Pulmonary artery endothelial cell (primary cell): ENCODE results near the gene USP2. TPM values are rescaled to one million over a fixed set of nuclear protein-coding genes. Genes with fewer than 3 reads are reported as not detected.
"Not testable (repeated sequence)": the region's sequence is repeated elsewhere in the genome, so short reads cannot be mapped to it uniquely, and the experiment has no call there.

Experiments
- DNase-seq: peaks from one replicate; pipeline ENCODE4 v3.0.0-alpha.2; 2011; ENCODE audit warnings: low read depth, low spot score
- total RNA-seq: library from RNA; depleted of rRNA; stranded (reverse); fragments of >200 nt; gene quantifications from 2 replicates; pipeline ENCODE4 v1.2.3, GENCODE V29; 2014

USP2 gene
- total RNA-seq, 1 donor from 2014 or later: 0.13 TPM

GRCh38 chr11:119414734-119415133 lies 33.2 kb upstream of the USP2 start:
- DNase-seq: no peak

- DNase-seq: no peak
Observed at GRCh38 chr11:119414321-119414720, 32.8 kb upstream of the USP2 start.

GRCh38 chr11:119412072-119412471 lies 30.6 kb upstream of the USP2 start:
- DNase-seq: no peak

- no peak for DNase-seq
Observed at GRCh38 chr11:119410501-119410900, 29.0 kb upstream of the USP2 start.

GRCh38 chr11:119409731-119410130 lies 28.2 kb upstream of the USP2 start:
- no peak for DNase-seq

GRCh38 chr11:119406005-119406404 lies 24.5 kb upstream of the USP2 start:
- DNase-seq: no peak

- not testable (repeated sequence) for DNase-seq
Observed at GRCh38 chr11:119405448-119405847, 24.0 kb upstream of the USP2 start.

- no peak for DNase-seq
Observed at GRCh38 chr11:119404872-119405271, 23.4 kb upstream of the USP2 start.

- no peak for DNase-seq
Observed at GRCh38 chr11:119403021-119403420, 21.5 kb upstream of the USP2 start.

GRCh38 chr11:119402470-119402869 lies 21.0 kb upstream of the USP2 start:
- DNase-seq: no peak

GRCh38 chr11:119400860-119401259 lies 19.4 kb upstream of the USP2 start:
- no peak for DNase-seq

GRCh38 chr11:119397740-119398139 lies 16.2 kb upstream of the USP2 start:
- DNase-seq: no peak

GRCh38 chr11:119396835-119397234 lies 15.3 kb upstream of the USP2 start:
- no peak for DNase-seq

- no peak for DNase-seq
Observed at GRCh38 chr11:119391275-119391674, 9.8 kb upstream of the USP2 start.

GRCh38 chr11:119389611-119390254 lies 8.2 kb upstream of the USP2 start:
- DNase-seq: no peak

GRCh38 chr11:119388103-119388502 lies 6.6 kb upstream of the USP2 start:
- no peak for DNase-seq

GRCh38 chr11:119384332-119384731 lies 2.8 kb upstream of the USP2 start:
- no peak for DNase-seq

GRCh38 chr11:119382513-119382912 lies 1.0 kb upstream of the USP2 start:
- not testable (repeated sequence) for DNase-seq

- no peak for DNase-seq
Observed at GRCh38 chr11:119382101-119382500, 611 bp upstream of the USP2 start.

GRCh38 chr11:119380827-119381180 lies 686 bp downstream of the USP2 start:
- DNase-seq: no peak

- DNase-seq: no peak
Observed at GRCh38 chr11:119380160-119380826, 1.2 kb downstream of the USP2 start.

GRCh38 chr11:119378851-119379465 lies 2.5 kb downstream of the USP2 start:
- DNase-seq: no peak
